Right atrium auricular region (tissue), 2 donors: Measurements from ENCODE around the gene PRKCE. TPM values are rescaled to one million over a fixed set of nuclear protein-coding genes. Genes with fewer than 3 reads are reported as not detected.

Source experiments
- DNase-seq: peaks from one replicate; pipeline ENCODE4 v3.0.0-alpha.2; 2019; ENCODE audit warnings: low spot score
- H3K27ac ChIP-seq, 2 donors: fragments of 200-600 bp; sonication (generic); 1 replicate in 1 of 2; 2 replicates in 1 of 2; pipeline ENCODE4 v1.5.1; 2016 to 2019
- H3K27me3 ChIP-seq, 2 donors: fragments of 200-600 bp; sonication (generic); one replicate each; pipeline versions ENCODE4 v1.5.1 to v1.6.0; 2017 to 2019
- H3K36me3 ChIP-seq: fragments of 200-600 bp; sonication (generic); one replicate; pipeline ENCODE4 v1.5.1; 2016
- H3K4me1 ChIP-seq, 2 donors: fragments of 200-600 bp; sonication (generic); one replicate each; pipeline versions ENCODE4 v1.5.1 to v1.6.0; 2017 to 2019
- H3K4me3 ChIP-seq, 2 donors: fragments of 200-600 bp; sonication (generic); 1 replicate in 1 of 2; 2 replicates in 1 of 2; pipeline ENCODE4 v1.5.1; 2017 to 2019; ENCODE audit warnings: mild to moderate bottlenecking in 1 of 2, moderate library complexity in 1 of 2
- H3K9me3 ChIP-seq, 2 donors: fragments of 200-600 bp; sonication (generic); one replicate each; pipeline ENCODE4 v1.5.1; 2019
- total RNA-seq, 2 donors: library from RNA; depleted of rRNA; stranded (reverse); fragments of >200 nt; gene quantifications; one replicate each; pipeline ENCODE4 v1.1.0, GENCODE V29; 2016
- TF ChIP-seq, protein P1 (sequence below), 2 donors: fragments of 200-600 bp; sonication (generic); IDR thresholded peaks; one replicate each; pipeline ENCODE4 v1.5.1; 2019; ENCODE audit warnings: antibody characterized with exemption in 2 of 2

PRKCE gene
- total RNA-seq, 2 donors from 2014 or later, result 7.2 to 11.8 TPM

- Histone ChIP-seq H3K36me3 (no peaks in the 10 kb centered on the region), H3K27ac (no peak overlapping the region), H3K4me3 (no peak overlapping the region), H3K4me1 (peaks cover 0 to 21% of the 10 kb centered on the region in 2 donors), H3K27me3 (no peaks in the 10 kb centered on the region), H3K9me3 (no peaks in the 10 kb centered on the region)
- TF ChIP-seq, protein P1, sequence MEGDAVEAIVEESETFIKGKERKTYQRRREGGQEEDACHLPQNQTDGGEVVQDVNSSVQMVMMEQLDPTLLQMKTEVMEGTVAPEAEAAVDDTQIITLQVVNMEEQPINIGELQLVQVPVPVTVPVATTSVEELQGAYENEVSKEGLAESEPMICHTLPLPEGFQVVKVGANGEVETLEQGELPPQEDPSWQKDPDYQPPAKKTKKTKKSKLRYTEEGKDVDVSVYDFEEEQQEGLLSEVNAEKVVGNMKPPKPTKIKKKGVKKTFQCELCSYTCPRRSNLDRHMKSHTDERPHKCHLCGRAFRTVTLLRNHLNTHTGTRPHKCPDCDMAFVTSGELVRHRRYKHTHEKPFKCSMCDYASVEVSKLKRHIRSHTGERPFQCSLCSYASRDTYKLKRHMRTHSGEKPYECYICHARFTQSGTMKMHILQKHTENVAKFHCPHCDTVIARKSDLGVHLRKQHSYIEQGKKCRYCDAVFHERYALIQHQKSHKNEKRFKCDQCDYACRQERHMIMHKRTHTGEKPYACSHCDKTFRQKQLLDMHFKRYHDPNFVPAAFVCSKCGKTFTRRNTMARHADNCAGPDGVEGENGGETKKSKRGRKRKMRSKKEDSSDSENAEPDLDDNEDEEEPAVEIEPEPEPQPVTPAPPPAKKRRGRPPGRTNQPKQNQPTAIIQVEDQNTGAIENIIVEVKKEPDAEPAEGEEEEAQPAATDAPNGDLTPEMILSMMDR (IDR thresholded peaks at IDR 0.05), result no peak
- DNase-seq, result no peak
Observed at GRCh38 chr2:45614871-45615415, 36.5 kb upstream of the PRKCE start.

- no peaks in the 10 kb centered on the region for H3K36me3 ChIP-seq
- no peaks in the 10 kb centered on the region for H3K9me3 ChIP-seq
- H3K27me3 ChIP-seq, result no peaks in the 10 kb centered on the region
- no peak overlapping the region for H3K4me3 ChIP-seq
- TF ChIP-seq, protein P1 (IDR thresholded peaks at IDR 0.05), result no peak
- peaks cover 0 to 12% of the 10 kb centered on the region in 2 donors for H3K4me1 ChIP-seq
- DNase-seq, result no peak
- H3K27ac ChIP-seq, result no peak overlapping the region
Observed at GRCh38 chr2:45616658-45617411, 34.6 kb upstream of the PRKCE start.

GRCh38 chr2:45617496-45617895, 34.0 kb upstream of the PRKCE start:
- H3K4me3 ChIP-seq, result no peak overlapping the region
- no peak overlapping the region for H3K27ac ChIP-seq
- H3K4me1 ChIP-seq, result peaks cover 0 to 11% of the 10 kb centered on the region in 2 donors
- no peaks in the 10 kb centered on the region for H3K27me3 ChIP-seq
- TF ChIP-seq, protein P1 (IDR thresholded peaks at IDR 0.05), result no peak
- DNase-seq, result no peak
- H3K36me3 ChIP-seq, result no peaks in the 10 kb centered on the region
- no peaks in the 10 kb centered on the region for H3K9me3 ChIP-seq

GRCh38 chr2:45622336-45623075, 29.0 kb upstream of the PRKCE start:
- H3K4me1 ChIP-seq, result no peaks in the 10 kb centered on the region
- H3K36me3 ChIP-seq, result no peaks in the 10 kb centered on the region
- no peak for DNase-seq

DNA sequence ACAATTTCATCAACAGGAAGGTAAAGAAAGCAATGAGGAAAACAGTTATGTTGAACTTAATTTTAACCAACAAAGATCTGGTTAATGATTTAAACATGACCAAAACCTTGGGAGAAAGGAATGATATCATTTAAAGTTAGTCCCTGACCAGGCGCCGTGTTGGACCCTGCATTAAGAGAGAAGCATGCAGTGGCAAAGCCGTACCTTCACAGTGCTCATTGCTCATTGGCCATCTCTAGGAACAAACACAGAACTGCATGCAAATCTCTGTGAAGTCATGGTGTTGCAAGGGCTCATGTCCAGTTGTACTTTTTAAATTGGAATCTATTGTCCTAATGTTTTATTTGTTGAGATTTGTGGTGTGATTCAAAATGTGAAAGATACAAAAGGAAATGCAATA, 28.4 kb upstream of the PRKCE start:
- Histone ChIP-seq H3K9me3 (no peaks in the 10 kb centered on the region), H3K4me3 (no peak overlapping the region), H3K27me3 (no peaks in the 10 kb centered on the region), H3K36me3 (no peaks in the 10 kb centered on the region), H3K4me1 (no peaks in the 10 kb centered on the region), H3K27ac (no peak overlapping the region)
- TF ChIP-seq, protein P1 (IDR thresholded peaks at IDR 0.05), result no peak
- no peak for DNase-seq

More at GRCh38 chr2:45622336-45623075, 29.0 kb upstream of the PRKCE start:
- TF ChIP-seq, protein P1 (IDR thresholded peaks at IDR 0.05), result no peak
- H3K27me3 ChIP-seq, result no peaks in the 10 kb centered on the region
- no peak overlapping the region for H3K27ac ChIP-seq
- H3K4me3 ChIP-seq, result no peak overlapping the region
- H3K9me3 ChIP-seq, result no peaks in the 10 kb centered on the region
